Activated CD4-positive, alpha-beta T cell treated with anti-CD3 and anti-CD28 coated beads for 36 hours (primary cell): ENCODE data around the gene FAM83G. TPM values are rescaled to one million over a fixed set of nuclear protein-coding genes. Genes with fewer than 3 reads are reported as not detected.

Experiments
- ATAC-seq: fragments of 200-7000 bp; cut with Tn5 transposase; one replicate; pipeline ENCODE4 v1.10.0; 2021; ENCODE audit warnings: mild to moderate bottlenecking, moderate library complexity
- CTCF ChIA-PET: fragments of 350-600 bp; sonication (Branson Sonifier 250); formaldehyde crosslinking; loops from one replicate; lab custom pipeline; 2021; ENCODE audit warnings: antibody characterized with exemption; lab: Charles Lee
- POLR2A ChIA-PET: fragments of 350-600 bp; sonication (Branson Sonifier 250); formaldehyde crosslinking; loops from one replicate; lab custom pipeline; 2021; ENCODE audit warnings: antibody characterized with exemption, inconsistent platforms; lab: Charles Lee
- DNase-seq: peaks from one replicate; pipeline ENCODE4 v3.0.0-alpha.2; 2020
- H3K27ac Mint-ChIP-seq: one replicate; pipeline ENCODE4 v1.8.0; 2021; ENCODE audit warnings: mixed read lengths
- H3K27me3 Mint-ChIP-seq: one replicate; pipeline ENCODE4 v1.8.0; 2021; ENCODE audit warnings: mixed read lengths
- H3K36me3 Mint-ChIP-seq: one replicate; pipeline ENCODE4 v1.8.0; 2021; ENCODE audit warnings: low read depth, mixed read lengths
- H3K4me1 Mint-ChIP-seq: one replicate; pipeline ENCODE4 v1.8.0; 2021; ENCODE audit warnings: mixed read lengths
- H3K4me3 Mint-ChIP-seq: one replicate; pipeline ENCODE4 v1.8.0; 2021; ENCODE audit warnings: mild to moderate bottlenecking, moderate library complexity, mixed read lengths
- H3K9me3 Mint-ChIP-seq: one replicate; pipeline ENCODE4 v1.8.0; 2021; ENCODE audit warnings: low read depth, mixed read lengths
- intact Hi-C, 2 experiments: fragments of 100-400 bp; cut with DNase I in 1 of 2; cut with micrococcal nuclease in 1 of 2; formaldehyde crosslinking; loops; one replicate each; pipeline versions ENCODE4 v1.14.2 to v1.15.1; 2022 to 2024; cut with DNase I, micrococcal nuclease
- total RNA-seq, 2 experiments: library from RNA; stranded (reverse); gene quantifications; one replicate each; pipeline ENCODE4 v1.2.3, GENCODE V29; 2021

The FAM83G gene
- total RNA-seq, 2 experiments from 2014 or later = 11.1 to 14.3 TPM

DNA sequence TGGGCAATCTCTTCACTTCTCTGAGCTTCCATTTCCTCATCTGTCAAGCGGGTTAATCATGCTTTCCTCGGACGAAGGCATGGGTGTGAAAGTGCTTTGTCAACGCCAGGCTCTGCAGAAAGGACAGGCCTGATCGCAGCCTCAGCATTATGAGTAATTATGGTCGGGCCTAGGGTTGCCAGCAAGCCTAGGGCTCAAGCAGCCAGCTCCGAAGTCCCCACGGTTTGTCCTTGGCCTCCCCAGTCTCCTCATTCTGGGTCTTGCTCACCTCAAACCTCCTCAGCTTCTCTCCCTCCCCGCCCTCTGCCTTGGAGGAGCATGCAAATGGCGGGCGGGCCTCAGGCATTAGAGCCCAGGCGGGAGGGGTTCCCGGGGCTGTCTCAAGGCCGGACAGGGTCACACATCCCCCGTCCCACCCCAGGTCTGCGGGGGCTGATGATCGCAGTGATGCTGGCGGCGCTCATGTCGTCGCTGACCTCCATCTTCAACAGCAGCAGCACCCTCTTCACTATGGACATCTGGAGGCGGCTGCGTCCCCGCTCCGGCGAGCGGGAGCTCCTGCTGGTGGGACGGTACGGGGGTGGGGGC is 10.2 kb upstream of the FAM83G start:
- Mint-ChIP-seq H3K36me3 (no peaks in the 10 kb centered on the region), H3K27ac (no peak overlapping the region), H3K9me3 (no peaks in the 10 kb centered on the region), H3K27me3 (no peaks in the 10 kb centered on the region), H3K4me3 (no peak overlapping the region), H3K4me1 (no peaks in the 10 kb centered on the region)
- ChIA-PET CTCF (no interaction called here), POLR2A (no interaction called here)
- DNase-seq (no peak), ATAC-seq (no peak)
- intact Hi-C loops = no loop called here

GRCh38 chr17:19013806-19014627 is 9.5 kb upstream of the FAM83G start:
- DNase-seq = no peak
- no peak for ATAC-seq
- no peaks in the 10 kb centered on the region for H3K27me3 Mint-ChIP-seq
- intact Hi-C loops = no loop called here
- no peak overlapping the region for H3K4me3 Mint-ChIP-seq
- ChIA-PET CTCF (interaction anchor here (0.6 kb wide), 1 partner anchor 55 kb away, joined by 4 read pairs; no protein-coding TSS in a partner anchor), POLR2A (no interaction called here)
- H3K9me3 Mint-ChIP-seq = no peaks in the 10 kb centered on the region
- no peaks in the 10 kb centered on the region for H3K36me3 Mint-ChIP-seq
- no peaks in the 10 kb centered on the region for H3K4me1 Mint-ChIP-seq
- no peak overlapping the region for H3K27ac Mint-ChIP-seq

GRCh38 chr17:19013226-19013625 is 8.7 kb upstream of the FAM83G start:
- CTCF ChIA-PET = interaction anchor here (0.6 kb wide), 1 partner anchor 656 kb away, joined by 3 read pairs; no protein-coding TSS in a partner anchor
- intact Hi-C loops = no loop called here
- Mint-ChIP-seq H3K27me3 (no peaks in the 10 kb centered on the region), H3K4me3 (no peak overlapping the region), H3K36me3 (no peaks in the 10 kb centered on the region), H3K9me3 (no peaks in the 10 kb centered on the region), H3K27ac (no peak overlapping the region), H3K4me1 (no peaks in the 10 kb centered on the region)
- ATAC-seq (no peak), DNase-seq (no peak)
- POLR2A ChIA-PET = no interaction called here

GRCh38 chr17:19012171-19013080 is 7.9 kb upstream of the FAM83G start:
- no peak overlapping the region for H3K27ac Mint-ChIP-seq
- no peaks in the 10 kb centered on the region for H3K4me1 Mint-ChIP-seq
- ATAC-seq (no peak), DNase-seq (no peak)
- no peak overlapping the region for H3K4me3 Mint-ChIP-seq
- POLR2A ChIA-PET = no interaction called here
- H3K27me3 Mint-ChIP-seq = no peaks in the 10 kb centered on the region
- intact Hi-C loops = no loop called here
- CTCF ChIA-PET = interaction anchor here (0.6 kb wide), 1 partner anchor 655 kb away, joined by 3 read pairs; no protein-coding TSS in a partner anchor
- no peaks in the 10 kb centered on the region for H3K36me3 Mint-ChIP-seq
- H3K9me3 Mint-ChIP-seq = no peaks in the 10 kb centered on the region

DNA sequence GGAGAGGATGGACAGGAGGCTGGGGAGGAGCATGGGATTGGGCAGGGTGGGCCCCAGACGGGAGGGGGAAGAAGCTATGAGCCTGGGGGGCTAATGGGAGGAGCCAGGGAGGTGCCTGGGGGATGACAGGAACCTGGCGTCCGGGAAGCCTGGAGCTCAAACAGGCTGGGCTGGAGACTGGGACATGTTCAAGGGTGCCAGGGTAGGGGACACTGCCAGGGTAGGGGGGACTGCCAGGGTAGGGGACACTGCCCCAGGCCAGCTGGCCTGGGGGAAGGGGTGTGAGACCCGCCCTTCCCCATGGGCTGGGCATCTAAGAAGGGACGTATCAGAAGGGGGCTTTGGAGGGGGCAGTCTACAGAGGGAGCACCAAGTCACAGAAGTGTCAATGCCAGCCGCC is 7.0 kb upstream of the FAM83G start:
- no peaks in the 10 kb centered on the region for H3K36me3 Mint-ChIP-seq
- DNase-seq (no peak), ATAC-seq (no peak)
- H3K27ac Mint-ChIP-seq = no peak overlapping the region
- H3K27me3 Mint-ChIP-seq = no peaks in the 10 kb centered on the region
- intact Hi-C loops = no loop called here
- CTCF ChIA-PET = no interaction called here
- POLR2A ChIA-PET = no interaction called here
- H3K9me3 Mint-ChIP-seq = no peaks in the 10 kb centered on the region
- H3K4me1 Mint-ChIP-seq = no peaks in the 10 kb centered on the region
- H3K4me3 Mint-ChIP-seq = no peak overlapping the region

- H3K27ac Mint-ChIP-seq = no peak overlapping the region
- H3K4me3 Mint-ChIP-seq = no peak overlapping the region
- DNase-seq (no peak), ATAC-seq (no peak)
- POLR2A ChIA-PET = no interaction called here
- H3K4me1 Mint-ChIP-seq = no peaks in the 10 kb centered on the region
- peaks cover 2% of the 10 kb centered on the region for H3K9me3 Mint-ChIP-seq
- no peaks in the 10 kb centered on the region for H3K36me3 Mint-ChIP-seq
- CTCF ChIA-PET = interaction anchor here (0.6 kb wide), 1 partner anchor 417 kb away, joined by 3 read pairs; no protein-coding TSS in a partner anchor
- no peaks in the 10 kb centered on the region for H3K27me3 Mint-ChIP-seq
- intact Hi-C loops = no loop called here
Observed at GRCh38 chr17:19010729-19011505, 6.4 kb upstream of the FAM83G start.

DNA sequence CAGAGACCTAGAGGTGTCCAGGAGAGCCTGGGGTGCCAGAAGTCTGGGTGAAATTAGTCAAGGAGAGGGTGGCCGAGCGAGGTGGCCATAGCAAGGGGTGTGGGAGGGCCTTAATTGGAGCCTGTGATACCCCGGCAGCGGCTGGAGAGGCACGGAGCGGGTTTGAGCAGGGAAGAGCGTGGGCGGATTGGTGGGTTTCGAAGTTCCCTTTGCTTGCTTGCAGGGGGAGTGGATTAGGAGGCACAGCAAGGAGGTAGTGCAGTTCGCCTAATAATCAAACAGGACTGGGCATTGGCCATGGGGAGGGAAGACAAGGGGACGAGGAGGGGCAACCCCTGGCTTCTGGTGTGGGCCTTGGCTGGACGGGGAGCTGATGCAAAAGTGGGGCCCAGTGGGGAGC is 5.4 kb upstream of the FAM83G start:
- no peak overlapping the region for H3K4me3 Mint-ChIP-seq
- DNase-seq (no peak), ATAC-seq (no peak)
- intact Hi-C loops = no loop called here
- no peaks in the 10 kb centered on the region for H3K36me3 Mint-ChIP-seq
- ChIA-PET CTCF (interaction anchor here (0.6 kb wide), 1 partner anchor 418 kb away, joined by 3 read pairs; no protein-coding TSS in a partner anchor), POLR2A (no interaction called here)
- H3K27me3 Mint-ChIP-seq = no peaks in the 10 kb centered on the region
- H3K27ac Mint-ChIP-seq = no peak overlapping the region
- no peaks in the 10 kb centered on the region for H3K4me1 Mint-ChIP-seq
- H3K9me3 Mint-ChIP-seq = peaks cover 2% of the 10 kb centered on the region

DNA sequence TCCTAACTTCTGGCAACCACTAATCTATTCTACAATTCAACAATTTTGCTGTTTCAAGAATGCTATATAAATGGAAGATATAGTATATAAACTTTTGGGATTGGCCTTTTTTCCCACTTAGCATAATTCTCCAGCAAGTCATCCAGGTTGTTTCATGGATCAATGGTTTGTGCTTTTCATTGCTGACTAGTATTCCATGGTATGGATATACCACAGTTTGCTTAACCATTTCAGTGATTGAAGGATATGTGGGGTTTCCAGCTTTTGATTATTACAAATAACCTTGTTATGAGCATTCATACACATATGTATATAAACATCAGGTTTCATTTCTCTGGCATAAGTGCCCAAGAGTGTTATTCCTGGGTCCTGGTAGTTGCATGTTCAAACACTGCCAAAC is 2.1 kb upstream of the FAM83G start:
- Mint-ChIP-seq H3K36me3 (peaks cover 17% of the 10 kb centered on the region), H3K27ac (no peak overlapping the region), H3K27me3 (no peaks in the 10 kb centered on the region), H3K9me3 (peaks cover 2% of the 10 kb centered on the region), H3K4me1 (peaks cover 17% of the 10 kb centered on the region), H3K4me3 (no peak overlapping the region)
- CTCF ChIA-PET = no interaction called here
- DNase-seq (no peak), ATAC-seq (no peak)
- intact Hi-C loops = no loop called here
- POLR2A ChIA-PET = no interaction called here

DNA sequence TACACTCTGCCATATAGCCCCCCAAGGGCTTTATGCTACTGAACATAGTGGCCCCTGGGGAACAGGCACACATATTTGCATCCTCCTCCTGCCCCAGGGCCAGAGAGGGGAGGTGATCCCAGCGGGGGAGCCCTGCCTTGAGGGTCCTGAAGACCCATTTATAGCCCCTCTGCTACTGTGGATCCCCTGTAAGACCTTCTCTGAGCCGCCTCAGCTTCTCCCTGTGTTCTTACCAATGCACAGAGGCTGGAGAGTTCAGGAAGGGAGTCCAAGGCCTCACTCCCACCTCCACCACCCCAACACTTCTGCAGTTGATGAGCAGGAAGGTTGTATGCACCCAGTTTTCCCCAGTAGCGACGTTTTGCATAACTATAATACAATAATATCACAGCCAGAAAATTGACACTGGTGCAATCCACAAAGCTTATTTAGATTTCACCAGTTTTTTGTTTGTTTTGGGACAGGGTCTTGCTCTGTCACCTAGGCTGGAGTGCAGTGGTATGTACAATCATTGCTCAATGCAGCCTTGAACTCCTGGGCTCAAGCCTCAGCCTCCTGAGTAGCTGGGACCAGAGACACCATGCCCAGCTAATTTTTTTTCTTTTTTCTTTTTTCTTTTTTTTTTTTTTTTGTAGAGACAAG is 1.3 kb upstream of the FAM83G start:
- DNase-seq (no peak), ATAC-seq (no peak)
- CTCF ChIA-PET = interaction anchor here (0.6 kb wide), 1 partner anchor 49 kb away, joined by 3 read pairs; no protein-coding TSS in a partner anchor
- intact Hi-C loops = loop anchor here in 1 of 2 experiments (2.0 kb wide), 3 partner anchors 17 to 823 kb away; partner anchors contain the start of gene ALKBH5
- Mint-ChIP-seq H3K9me3 (peaks cover 2% of the 10 kb centered on the region), H3K4me1 (peaks cover 23% of the 10 kb centered on the region), H3K27me3 (no peaks in the 10 kb centered on the region), H3K27ac (no peak overlapping the region), H3K36me3 (peaks cover 20% of the 10 kb centered on the region), H3K4me3 (peak overlapping the region; percentile 88)
- POLR2A ChIA-PET = no interaction called here

DNA sequence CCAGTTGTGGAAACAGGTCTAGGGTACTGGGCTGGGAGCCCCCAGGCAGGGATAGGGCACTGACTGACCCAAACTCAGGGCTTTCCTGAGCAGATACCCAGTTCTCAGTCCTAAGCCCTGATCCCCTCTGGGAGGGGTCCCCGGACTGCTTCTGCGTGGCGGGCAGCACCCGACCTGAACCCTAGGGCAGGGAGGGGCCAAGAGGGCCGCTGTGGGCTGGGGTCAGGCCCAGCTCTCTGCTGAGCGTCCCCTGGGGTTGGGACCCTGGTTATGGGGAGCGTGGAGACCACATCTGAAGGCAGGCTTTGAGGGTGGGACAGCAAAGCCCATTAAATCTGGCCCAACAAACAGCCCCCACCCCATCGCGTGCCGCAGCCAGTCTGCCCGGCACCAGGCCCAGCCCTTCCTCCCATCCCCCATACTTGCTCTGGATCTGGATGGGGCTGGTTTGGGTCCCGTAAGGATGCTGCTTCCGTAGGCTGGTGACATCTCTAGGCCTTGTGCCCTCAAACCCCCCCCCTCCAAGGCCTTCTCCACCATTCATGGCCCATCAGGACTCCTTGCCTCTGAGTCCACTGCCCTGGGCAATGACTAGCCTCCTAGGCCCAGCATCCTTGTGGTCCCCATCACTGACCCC is 691 bp upstream of the FAM83G start:
- ATAC-seq (peak; percentile 10), DNase-seq (no peak)
- no peaks in the 10 kb centered on the region for H3K27me3 Mint-ChIP-seq
- H3K4me3 Mint-ChIP-seq = peak overlapping the region; percentile 88
- ChIA-PET CTCF (interaction anchor here (1.2 to 1.3 kb wide), 2 partner anchors 19 to 44 kb away, joined by 3 to 6 read pairs; no protein-coding TSS in a partner anchor), POLR2A (no interaction called here)
- peaks cover 2% of the 10 kb centered on the region for H3K9me3 Mint-ChIP-seq
- H3K36me3 Mint-ChIP-seq = peaks cover 20% of the 10 kb centered on the region
- H3K4me1 Mint-ChIP-seq = peaks cover 26% of the 10 kb centered on the region
- H3K27ac Mint-ChIP-seq = peak overlapping the region; percentile 81
- intact Hi-C loops = loop anchor here in 1 of 2 experiments (2.0 kb wide), 3 partner anchors 18 to 822 kb away; partner anchors contain the start of gene ALKBH5
